ENCODE measurements around the gene DAPK3. TPM values are rescaled to one million over a fixed set of nuclear protein-coding genes. Genes with fewer than 3 reads are reported as not detected.
"Not testable (repeated sequence)": the region's sequence is repeated elsewhere in the genome, so short reads cannot be mapped to it uniquely, and the experiment has no call there.

The DAPK3 gene
- total RNA-seq, 1 experiment from 2014 or later, result 38.1 TPM

GRCh38 chr19:4012975-4013634, 42.2 kb upstream of the DAPK3 start:
- Histone ChIP-seq H3K9me3 (ENCODE audit: insufficient read depth, low read depth) (no peaks in the 10 kb centered on the region), H3K27ac (no peak overlapping the region), H3K79me2 (ENCODE audit: low read depth) (peaks cover 19% of the 10 kb centered on the region), H2AFZ (no peak overlapping the region), H3F3A (ENCODE audit: insufficient read depth, low read depth) (no peaks in the 10 kb centered on the region), H3K4me3 (no peak overlapping the region), H3K27me3 (ENCODE audit: insufficient read depth, low read depth) (no peaks in the 10 kb centered on the region), H3K36me3 (ENCODE audit: low read depth) (no peaks in the 10 kb centered on the region), H3K9me2 (ENCODE audit: insufficient read depth) (no peaks in the 10 kb centered on the region), H3K4me1 (replicated peaks; ENCODE audit: insufficient read depth) (no peaks in the 10 kb centered on the region), H3K4me2 (no peak overlapping the region), H4K20me1 (ENCODE audit: insufficient read depth) (peaks cover 15% of the 10 kb centered on the region)
- no peak for TF ChIP-seq EZH2 (IDR thresholded peaks at IDR 0.05; ENCODE audit: low read depth)
- TF ChIP-seq CTCF (conservative IDR thresholded peaks at IDR 0.05), result no peak
- ChIA-PET CTCF (no interaction called here), POLR2A (ENCODE audit: unreplicated experiment) (no interaction called here)
- no peak for DNase-seq
- intact Hi-C loops (cut with micrococcal nuclease; ENCODE audit: unreplicated experiment), result no loop called here
- no TSS peak for BruUV-seq (replicated peaks)

GRCh38 chr19:4012092-4012974, 41.4 kb upstream of the DAPK3 start:
- BruUV-seq (replicated peaks), result no TSS peak
- DNase-seq, result no peak
- Histone ChIP-seq H3K4me2 (no peak overlapping the region), H3K36me3 (ENCODE audit: low read depth) (no peaks in the 10 kb centered on the region), H3K4me1 (replicated peaks; ENCODE audit: insufficient read depth) (no peaks in the 10 kb centered on the region), H4K20me1 (ENCODE audit: insufficient read depth) (peaks cover 15% of the 10 kb centered on the region), H3K27ac (no peak overlapping the region), H2AFZ (no peak overlapping the region), H3F3A (ENCODE audit: insufficient read depth, low read depth) (no peaks in the 10 kb centered on the region), H3K9me2 (ENCODE audit: insufficient read depth) (no peaks in the 10 kb centered on the region), H3K79me2 (ENCODE audit: low read depth) (peaks cover 21% of the 10 kb centered on the region), H3K4me3 (no peak overlapping the region), H3K27me3 (ENCODE audit: insufficient read depth, low read depth) (no peaks in the 10 kb centered on the region), H3K9me3 (ENCODE audit: insufficient read depth, low read depth) (no peaks in the 10 kb centered on the region)
- ChIA-PET CTCF (no interaction called here), POLR2A (ENCODE audit: unreplicated experiment) (no interaction called here)
- TF ChIP-seq CTCF (conservative IDR thresholded peaks at IDR 0.05) (no peak), EZH2 (IDR thresholded peaks at IDR 0.05; ENCODE audit: low read depth) (no peak)
- intact Hi-C loops (cut with micrococcal nuclease; ENCODE audit: unreplicated experiment), result no loop called here

GRCh38 chr19:4011430-4011829, 40.5 kb upstream of the DAPK3 start:
- H2AFZ ChIP-seq; BruUV-seq (replicated peaks); H3F3A ChIP-seq (ENCODE audit: insufficient read depth, low read depth); H3K9me2 ChIP-seq (ENCODE audit: insufficient read depth); H3K4me2 ChIP-seq; CTCF ChIA-PET; H3K4me1 ChIP-seq (replicated peaks; ENCODE audit: insufficient read depth); H3K36me3 ChIP-seq (ENCODE audit: low read depth); H3K9me3 ChIP-seq (ENCODE audit: insufficient read depth, low read depth); H3K4me3 ChIP-seq; DNase-seq; POLR2A ChIA-PET (ENCODE audit: unreplicated experiment); H3K27me3 ChIP-seq (ENCODE audit: insufficient read depth, low read depth); intact Hi-C loops (cut with micrococcal nuclease; ENCODE audit: unreplicated experiment); H3K27ac ChIP-seq: not testable (repeated sequence)
- Histone ChIP-seq H3K79me2 (ENCODE audit: low read depth) (peaks cover 21% of the 10 kb centered on the region), H4K20me1 (ENCODE audit: insufficient read depth) (peaks cover 15% of the 10 kb centered on the region)

Measured in PC-9 (cell line).